Dermis lymphatic vessel endothelial cell (primary cell): ENCODE measurements around the gene NEK4. TPM values are rescaled to one million over a fixed set of nuclear protein-coding genes. Genes with fewer than 3 reads are reported as not detected.

Experiments
- total RNA-seq: library from RNA; depleted of rRNA; stranded (reverse); fragments of >200 nt; gene quantifications from 2 replicates; pipeline ENCODE4 v1.2.1, GENCODE V29; 2014

Gene NEK4
- total RNA-seq, result 8.0 and 16.2 TPM in 2 replicates

DNA sequence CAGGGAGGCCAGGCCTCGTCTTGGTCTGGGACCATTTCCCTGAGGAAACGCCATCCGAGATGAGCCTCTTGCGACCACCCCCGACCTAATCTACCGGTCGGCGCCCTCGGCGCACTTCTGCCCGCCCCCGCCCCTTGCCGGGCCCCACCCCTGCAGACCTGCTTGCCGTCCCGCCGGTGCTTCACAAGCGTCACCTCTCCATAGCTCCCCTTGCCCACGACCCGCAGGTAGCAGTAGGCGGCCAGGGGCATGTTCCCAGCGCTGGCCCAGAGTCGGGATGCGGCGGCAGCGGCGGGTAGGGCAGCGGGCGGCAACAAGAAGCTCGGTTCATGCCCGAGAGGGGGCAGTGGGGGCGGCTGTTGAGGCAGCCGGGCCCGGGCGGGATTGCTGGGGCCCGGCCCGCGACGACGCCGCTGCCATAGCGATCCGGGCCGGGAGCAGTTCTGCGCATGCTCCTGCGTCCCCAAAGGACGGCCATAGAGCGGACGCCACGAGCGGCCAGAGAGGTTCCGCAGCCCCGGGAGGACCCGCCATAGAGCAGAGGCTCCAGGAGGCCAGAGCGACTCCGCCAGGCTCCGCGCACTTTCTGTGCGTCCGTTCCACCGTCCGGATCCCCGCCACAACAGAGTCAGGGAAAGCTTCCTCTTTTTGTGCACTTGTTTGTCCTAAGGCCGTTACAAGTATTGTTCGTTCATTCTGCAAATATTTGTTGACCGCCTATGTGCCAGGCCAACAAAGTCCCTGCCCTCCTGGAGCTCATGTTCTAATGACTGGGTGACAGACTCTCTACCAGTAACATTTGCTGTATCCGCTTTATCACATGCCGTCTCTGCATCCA is at the start of gene NEK4:
TSS of gene NEK4 (minus strand) at position 445 of the 838 bp plus-strand sequence. CDS start at position 251, 194 bp downstream.

DNA sequence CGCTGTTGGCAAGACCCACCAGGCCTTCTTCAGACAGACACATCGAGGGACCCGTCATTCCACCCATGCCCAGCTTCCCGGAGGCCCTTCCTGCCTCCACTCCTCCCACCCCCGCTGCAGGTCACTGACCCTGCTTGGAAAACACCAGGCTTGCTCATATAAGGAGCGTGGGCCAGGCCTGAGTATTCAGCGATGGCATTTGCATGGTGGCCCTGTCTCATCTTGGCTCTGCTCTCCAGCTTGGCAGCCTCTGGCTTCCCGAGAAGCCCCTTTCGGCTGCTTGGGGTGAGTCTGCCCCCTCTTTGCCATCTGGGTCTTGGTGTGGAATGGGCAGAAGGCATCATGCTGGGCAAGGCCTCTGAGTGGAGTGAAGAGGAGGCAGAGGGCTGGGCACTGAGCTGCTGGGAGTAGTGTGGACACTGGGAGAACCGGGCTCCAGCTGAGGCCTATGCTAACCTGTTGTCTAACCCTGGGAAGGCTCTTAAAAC is 23.9 kb upstream of the NEK4 start, which contains the start of gene ITIH3:
TSS of gene ITIH3 (plus strand) at position 185 of the 488 bp plus-strand sequence. CDS start at position 193, 8 bp downstream.

GRCh38 chr3:52777127-52777958 is 6.6 kb upstream of the NEK4 start, which contains the start of gene ITIH1:
ITIH1 (plus strand) TSS chr3:52777599; CDS start chr3:52777616, 17 bp downstream.

DNA sequence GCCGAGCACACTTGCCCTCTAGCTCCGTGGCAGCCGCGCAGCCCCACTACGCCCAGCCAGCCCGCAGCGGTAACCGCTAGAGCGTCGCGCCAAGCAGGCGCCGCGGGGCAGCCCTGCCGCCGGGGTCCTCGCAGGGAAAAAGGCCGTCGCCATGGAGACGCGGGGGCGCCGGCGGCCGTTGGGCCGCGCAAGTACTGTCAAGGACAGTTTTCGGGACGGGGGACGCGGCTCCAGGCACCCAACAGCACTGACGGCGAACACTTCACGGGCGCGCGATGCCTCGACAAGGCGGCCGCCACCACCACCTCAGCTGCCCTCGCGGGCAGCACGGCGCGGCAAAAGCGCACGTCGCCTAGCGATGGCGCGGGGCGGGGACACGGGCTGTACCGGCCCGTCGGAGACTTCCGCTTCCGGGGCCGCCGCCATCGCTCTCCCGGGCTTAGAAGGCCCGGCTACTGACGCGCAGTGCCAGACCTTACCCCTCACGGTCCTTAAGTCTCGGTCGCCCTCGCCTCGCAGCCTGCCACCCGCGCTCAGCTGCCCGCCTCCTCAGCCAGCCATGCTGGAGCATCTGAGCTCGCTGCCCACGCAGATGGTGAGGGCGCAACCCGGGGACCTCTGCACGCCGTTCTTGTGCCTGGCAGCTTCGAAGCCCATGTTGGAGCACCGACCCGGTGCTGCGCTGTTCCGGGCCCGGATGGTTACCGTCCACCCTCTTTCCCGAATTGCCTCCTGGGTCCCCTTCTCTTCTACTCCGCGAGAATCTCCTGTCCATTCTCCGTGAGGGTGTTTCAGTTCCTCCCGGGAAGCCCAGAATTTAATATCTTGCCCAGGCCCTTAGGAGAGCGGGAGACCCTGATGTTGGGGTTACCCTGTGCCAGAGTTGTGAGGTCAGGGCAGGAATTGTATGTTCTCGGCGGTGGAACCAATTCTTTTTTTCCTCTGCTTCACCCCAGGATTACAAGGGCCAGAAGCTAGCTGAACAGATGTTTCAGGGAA is 64.8 kb downstream of the NEK4 start, which contains the start of the genes GLT8D1 and SPCS1:
TSS of gene GLT8D1 (minus strand) at position 104 of the 999 bp plus-strand sequence. CDS start 5,331 bp downstream, outside the sequence.
TSS of gene SPCS1 (plus strand) at position 419 of the 999 bp plus-strand sequence. CDS start at position 560, 141 bp downstream.

DNA sequence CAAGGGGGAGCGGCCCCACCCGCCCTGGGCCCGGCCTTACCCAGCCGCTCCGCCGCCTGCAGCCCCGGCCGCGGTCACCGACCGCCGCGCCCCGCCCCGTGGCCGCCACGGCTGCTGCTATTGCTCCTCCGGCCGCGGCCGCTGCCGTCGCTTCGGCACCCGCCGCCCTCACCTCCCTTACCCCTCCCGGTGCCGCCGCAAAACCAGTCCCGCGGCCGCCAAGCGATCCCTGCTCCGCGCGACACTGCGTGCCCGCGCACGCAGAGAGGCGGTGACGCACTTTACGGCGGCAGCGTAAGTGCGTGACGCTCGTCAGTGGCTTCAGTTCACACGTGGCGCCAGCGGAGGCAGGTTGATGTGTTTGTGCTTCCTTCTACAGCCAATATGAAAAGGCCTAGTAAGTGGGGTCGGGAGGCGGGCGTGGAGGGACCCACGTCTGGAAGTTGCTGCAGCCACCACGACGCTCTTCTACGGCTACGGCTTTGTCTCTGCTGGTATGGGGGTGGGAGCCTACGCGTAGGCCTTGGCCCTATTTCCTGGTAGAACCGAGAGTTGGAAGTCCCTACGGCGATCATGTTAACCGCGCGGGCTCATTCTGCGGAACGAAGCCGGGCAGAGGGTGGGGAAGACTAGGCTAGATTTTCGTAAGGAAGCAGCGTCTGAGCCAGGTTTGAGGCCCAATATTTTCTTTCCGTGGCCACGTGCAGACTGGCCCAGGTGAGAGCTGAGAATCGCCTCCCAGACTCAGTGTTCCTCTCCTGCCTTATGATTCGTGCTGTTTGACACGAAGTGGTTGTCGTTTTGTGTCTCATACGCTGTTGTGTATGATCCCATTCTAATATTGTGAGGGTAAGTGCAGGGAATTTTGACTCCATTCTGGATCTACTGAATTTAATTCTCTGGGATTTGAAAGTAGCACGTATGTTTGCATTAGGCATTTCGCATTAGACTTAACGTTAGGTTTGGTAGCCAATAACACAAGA is 84.7 kb downstream of the NEK4 start, which contains the start of the genes GNL3 and PBRM1:
TSS of gene GNL3 (plus strand) at position 324 of the 983 bp plus-strand sequence. CDS start at position 385, 61 bp downstream.
TSS of gene PBRM1 (minus strand) at position 205 of the 983 bp plus-strand sequence.

Other genes starting within 250 kb of the NEK4 start
- gene NT5DC2, start 237.1 kb downstream of the NEK4 start, total RNA-seq, result 22.2 and 22.3 TPM in 2 replicates
- gene UQCC5, start 234.3 kb downstream of the NEK4 start, total RNA-seq, result 4.6 and 8.7 TPM in 2 replicates
- 47.9 and 65.7 TPM in 2 replicates for gene PBRM1, start 85.0 kb downstream of the NEK4 start, total RNA-seq
- 56.9 and 92.1 TPM in 2 replicates for gene GNL3, start 84.9 kb downstream of the NEK4 start, total RNA-seq
- gene GLT8D1, start 65.1 kb downstream of the NEK4 start, total RNA-seq, result 42.4 and 48.1 TPM in 2 replicates
- 28.9 and 29.0 TPM in 2 replicates for gene SPCS1, start 64.8 kb downstream of the NEK4 start, total RNA-seq
- gene ITIH1, start 6.7 kb upstream of the NEK4 start, total RNA-seq, result not detected in 2 replicates
- gene ITIH3, start 23.9 kb upstream of the NEK4 start, total RNA-seq, result 0.95 and 0.98 TPM in 2 replicates
- 0.33 and 0.43 TPM in 2 replicates for gene ITIH4, start 59.7 kb upstream of the NEK4 start, total RNA-seq
- gene MUSTN1, start 64.1 kb upstream of the NEK4 start, total RNA-seq, result 0.11 TPM in 1 of 2 replicates, not detected in the other
- 9.4 and 10.0 TPM in 2 replicates for gene STIMATE, start 126.6 kb upstream of the NEK4 start, total RNA-seq